OCI-LY3 (cell line): ENCODE results near the gene GNGT2.

Experiments used
- H2AFZ ChIP-seq: fragments of 200-600, 300-600 bp; shearing (Covaris generic); 2 replicates; pipeline ENCODE4 v1.6.0; 2014; ENCODE audit warnings: antibody characterized with exemption, low read depth, low read length
- H3K27ac ChIP-seq: fragments of 200-600, 300-600 bp; sonication (generic); 2 replicates; pipeline ENCODE4 v1.5.1; 2014; ENCODE audit warnings: mild to moderate bottlenecking, low read length, moderate library complexity, mixed read lengths
- H3K27me3 ChIP-seq: fragments of 200-600, 300-600 bp; sonication (generic); 2 replicates; pipeline ENCODE4 v1.6.1; 2014; ENCODE audit warnings: low read depth, low read length, mixed read lengths
- H3K36me3 ChIP-seq: fragments of 200-600, 300-600 bp; sonication (generic); replicated peaks from 2 replicates; pipeline ENCODE3; 2014; ENCODE audit warnings: low read depth, low read length, mixed read lengths
- H3K4me1 ChIP-seq: fragments of 300-600, 200-600 bp; sonication (generic); 2 replicates; pipeline ENCODE4 v1.6.1; 2014; ENCODE audit warnings: low read length, mixed read lengths
- H3K4me2 ChIP-seq: fragments of 200-600, 300-600 bp; sonication (generic); 2 replicates; pipeline ENCODE4 v1.6.1; 2014; ENCODE audit warnings: low read length, mixed read lengths
- H3K4me3 ChIP-seq: fragments of 300-600, 200-600 bp; sonication (generic); 2 replicates; pipeline ENCODE4 v1.5.1; 2014; ENCODE audit warnings: antibody characterized with exemption, mild to moderate bottlenecking, low read length, moderate library complexity
- H3K79me2 ChIP-seq: fragments of 300-600, 200-600 bp; shearing (Covaris generic); 2 replicates; pipeline ENCODE4 v1.6.1; 2014; ENCODE audit warnings: mild to moderate bottlenecking, low read length, mixed read lengths
- H3K9ac ChIP-seq: fragments of 300-600, 200-600 bp; shearing (Covaris generic); 2 replicates; pipeline ENCODE4 v1.6.0; 2014; ENCODE audit warnings: mild to moderate bottlenecking, low read length, moderate library complexity
- H3K9me3 ChIP-seq: fragments of 200-600, 300-600 bp; shearing (Covaris generic); 2 replicates; pipeline ENCODE4 v1.6.1; 2014; ENCODE audit warnings: low read length, mixed read lengths; ENCODE audit not compliant: insufficient read depth
- H4K20me1 ChIP-seq: fragments of 200-600, 300-600 bp; sonication (generic); 2 replicates; pipeline ENCODE4 v1.6.1; 2016; ENCODE audit warnings: low read length, mixed read lengths; ENCODE audit not compliant: insufficient read depth
- CTCF ChIP-seq: fragments of 200-600, 300-600 bp; sonication (generic); IDR thresholded peaks from 2 replicates; pipeline ENCODE4 v1.5.1; 2014; ENCODE audit warnings: antibody characterized with exemption, low read length, low read depth
- EZH2phosphoT487 ChIP-seq: fragments of 200-600 bp; shearing (Covaris generic); IDR thresholded peaks from 2 replicates; pipeline ENCODE4 v1.6.1; 2018; ENCODE audit warnings: antibody characterized with exemption, mixed run types, low read depth

GNGT2 gene

GRCh38 chr17:49224997-49225337 is 14.6 kb upstream of the GNGT2 start:
- Histone ChIP-seq H3K79me2 (no peaks in the 10 kb centered on the region), H3K4me3 (no peak overlapping the region), H4K20me1 (no peaks in the 10 kb centered on the region), H3K27ac (no peak overlapping the region), H3K4me2 (no peak overlapping the region), H3K4me1 (peaks cover 6% of the 10 kb centered on the region; the same call in 1 of the 2 replicates), H2AFZ (no peak overlapping the region), H3K9ac (no peak overlapping the region), H3K27me3 (no peaks in the 10 kb centered on the region), H3K36me3 (peaks cover 6% of the 10 kb centered on the region), H3K9me3 (no peaks in the 10 kb centered on the region)
- TF ChIP-seq CTCF (no peak), EZH2phosphoT487 (no peak)

GRCh38 chr17:49224198-49224996 is 14.0 kb upstream of the GNGT2 start:
- H3K9ac ChIP-seq, result no peak overlapping the region
- no peak overlapping the region for H3K4me2 ChIP-seq
- no peak for TF ChIP-seq CTCF
- no peak for TF ChIP-seq EZH2phosphoT487
- H2AFZ ChIP-seq, result no peak overlapping the region
- no peaks in the 10 kb centered on the region for H3K79me2 ChIP-seq
- H3K4me3 ChIP-seq, result no peak overlapping the region
- peaks cover 6% of the 10 kb centered on the region for H3K36me3 ChIP-seq
- no peaks in the 10 kb centered on the region for H3K27me3 ChIP-seq
- peaks cover 11% of the 10 kb centered on the region for H3K4me1 ChIP-seq
- no peaks in the 10 kb centered on the region for H3K9me3 ChIP-seq
- H3K27ac ChIP-seq, result no peak overlapping the region
- H4K20me1 ChIP-seq, result no peaks in the 10 kb centered on the region

GRCh38 chr17:49223517-49224197 is 13.3 kb upstream of the GNGT2 start:
- Histone ChIP-seq H2AFZ (no peak overlapping the region), H3K27ac (no peak overlapping the region), H3K27me3 (no peaks in the 10 kb centered on the region), H3K9me3 (no peaks in the 10 kb centered on the region), H4K20me1 (no peaks in the 10 kb centered on the region), H3K36me3 (peaks cover 6% of the 10 kb centered on the region), H3K79me2 (no peaks in the 10 kb centered on the region), H3K9ac (no peak overlapping the region), H3K4me3 (no peak overlapping the region), H3K4me2 (no peak overlapping the region), H3K4me1 (peaks cover 19% of the 10 kb centered on the region)
- TF ChIP-seq EZH2phosphoT487 (no peak), CTCF (peak; percentile 62)

GRCh38 chr17:49223168-49223516 is 12.8 kb upstream of the GNGT2 start:
- Histone ChIP-seq H3K27me3 (no peaks in the 10 kb centered on the region), H3K27ac (no peak overlapping the region), H3K9ac (no peak overlapping the region), H3K4me2 (no peak overlapping the region), H2AFZ (no peak overlapping the region), H3K79me2 (no peaks in the 10 kb centered on the region), H4K20me1 (no peaks in the 10 kb centered on the region), H3K9me3 (no peaks in the 10 kb centered on the region), H3K36me3 (peaks cover 6% of the 10 kb centered on the region), H3K4me1 (peaks cover 24% of the 10 kb centered on the region), H3K4me3 (no peak overlapping the region)
- TF ChIP-seq EZH2phosphoT487 (no peak), CTCF (no peak)
